HCT116 (cell line): ENCODE measurements around the gene POU2F3. TPM values are rescaled to one million over a fixed set of nuclear protein-coding genes. Genes with fewer than 3 reads are reported as not detected.
A peak's percentile ranks its signal among the peaks of the same experiment; 100 is the strongest.

Experiments used
- ATAC-seq: fragments of 200-7000 bp; cut with Tn5 transposase; 2 replicates; pipeline ENCODE4 v1.9.1; 2020; ENCODE audit warnings: mild to moderate bottlenecking, moderate library complexity
- BruUV-seq: library from RNA; stranded (reverse); fragments of 400-500 nt; replicated peaks from 2 replicates; lab custom pipeline; 2021; lab: Mats Ljungman, UMichigan
- CTCF ChIA-PET: fragments of 300-600 bp; sonication (Branson Sonifier 250); formaldehyde crosslinking; loops from one replicate; lab custom pipeline; 2021; ENCODE audit warnings: antibody characterized with exemption; lab: Charles Lee
- POLR2A ChIA-PET: fragments of 300-600, 350-600 bp; sonication (Branson Sonifier 250); formaldehyde crosslinking; loops from one replicate; lab custom pipeline; 2021; ENCODE audit warnings: antibody characterized with exemption; lab: Charles Lee
- RAD21 ChIA-PET, 2 experiments: fragments of 300-600 bp; sonication (Branson Sonifier 250); formaldehyde crosslinking; loops; one replicate each; lab custom pipeline; 2023; ENCODE audit warnings: low total read pairs in 2 of 2; ENCODE audit not compliant: uncharacterized antibody in 2 of 2, unreplicated experiment in 2 of 2, low non-redundant PET in 1 of 2; lab: Charles Lee
- DNase-seq: peaks from one replicate; pipeline ENCODE4 v3.0.0-alpha.2; 2010; ENCODE audit warnings: low read depth, low spot score
- H2AFZ ChIP-seq: fragments of 200-600 bp; shearing (Covaris generic), sonication (generic); 2 replicates; pipeline ENCODE4 v1.6.1; 2017; ENCODE audit warnings: low read depth, mixed run types, mixed read lengths, antibody characterized with exemption, low read length; ENCODE audit not compliant: poor library complexity, severe bottlenecking
- H3K27ac ChIP-seq: 2 replicates; pipeline ENCODE4 v1.5.1; 2012; ENCODE audit warnings: low read depth, low read length
- H3K27me3 ChIP-seq: fragments of 200-600 bp; sonication (generic); 2 replicates; pipeline ENCODE4 v1.6.1; 2016; ENCODE audit warnings: mixed run types, low read length, mixed read lengths; ENCODE audit not compliant: insufficient read depth
- H3K36me3 ChIP-seq, 2 experiments: fragments of 200-500 bp in 1 of 2; fragments of 200-600 bp in 1 of 2; sonication (Bioruptor generic) in 1 of 2; sonication (generic) in 1 of 2; 2 replicates each; pipeline versions ENCODE4 v1.5.1 to v1.6.1; 2014 to 2016; ENCODE audit warnings: low read length in 2 of 2, inconsistent platforms in 1 of 2, mixed read lengths in 1 of 2, mixed run types in 1 of 2; ENCODE audit not compliant: insufficient read depth in 2 of 2, control insufficient read depth in 1 of 2
- H3K4me1 ChIP-seq, 2 experiments: fragments of 200-600 bp in 1 of 2; sonication (generic) in 1 of 2; 2 replicates each; pipeline versions ENCODE4 v1.5.1 to v1.6.1; 2012 to 2017; ENCODE audit warnings: low read length in 2 of 2, inconsistent platforms in 1 of 2, mild to moderate bottlenecking in 1 of 2, mixed read lengths in 1 of 2, mixed run types in 1 of 2, moderate library complexity in 1 of 2; ENCODE audit not compliant: insufficient read depth in 2 of 2, control insufficient read depth in 1 of 2
- H3K4me2 ChIP-seq: fragments of 200-600 bp; sonication (generic); 2 replicates; pipeline ENCODE4 v1.6.1; 2017; ENCODE audit warnings: mixed run types, low read length, mixed read lengths
- H3K4me3 ChIP-seq, 2 experiments: fragments of 200-600 bp in 1 of 2; sonication (generic) in 1 of 2; replicated peaks in 1 of 2; 2 replicates each; pipeline ENCODE4 v1.5.1; 2011 to 2016; ENCODE audit warnings: low read length in 2 of 2, control low read depth in 1 of 2, low read depth in 1 of 2, mild to moderate bottlenecking in 1 of 2, mixed read lengths in 1 of 2, mixed run types in 1 of 2
- H3K79me2 ChIP-seq: fragments of 200-600 bp; sonication (generic); 2 replicates; pipeline ENCODE4 v1.6.1; 2017; ENCODE audit warnings: mild to moderate bottlenecking, mixed run types, low read length, moderate library complexity, mixed read lengths; ENCODE audit not compliant: insufficient read depth
- H3K9ac ChIP-seq: fragments of 200-600 bp; sonication (generic); 2 replicates; pipeline ENCODE4 v1.6.1; 2016; ENCODE audit warnings: low read length, mixed read lengths
- H3K9me2 ChIP-seq: fragments of 200-600 bp; sonication (generic), shearing (Covaris generic); 2 replicates; pipeline ENCODE4 v1.6.1; 2017; ENCODE audit warnings: mixed run types, mild to moderate bottlenecking, moderate library complexity; ENCODE audit not compliant: insufficient read depth
- H3K9me3 ChIP-seq, 2 experiments: fragments of 200-500 bp in 1 of 2; fragments of 200-600 bp in 1 of 2; sonication (Bioruptor generic) in 1 of 2; sonication (generic) in 1 of 2; 2 replicates each; pipeline ENCODE4 v1.6.1; 2014 to 2017; ENCODE audit warnings: low read length in 2 of 2, mixed read lengths in 2 of 2, inconsistent platforms in 1 of 2, low read depth in 1 of 2, mild to moderate bottlenecking in 1 of 2, mixed run types in 1 of 2, moderate library complexity in 1 of 2; ENCODE audit not compliant: control insufficient read depth in 1 of 2, insufficient read depth in 1 of 2
- H4K20me1 ChIP-seq: fragments of 200-600 bp; sonication (generic), shearing (Covaris generic); 2 replicates; pipeline ENCODE4 v1.6.1; 2017; ENCODE audit warnings: mixed run types, mild to moderate bottlenecking, moderate library complexity; ENCODE audit not compliant: insufficient read depth
- ATF3 ChIP-seq: IDR thresholded peaks from 2 replicates; pipeline ENCODE4 v1.6.1; 2012
- CTCF ChIP-seq, 3 experiments: fragments of 200-600 bp in 1 of 3; sonication (generic) in 1 of 3; IDR thresholded peaks in 2 of 3; conservative IDR thresholded peaks in 1 of 3; 2 replicates each; pipeline ENCODE4 v1.5.1; 2012 to 2017; ENCODE audit warnings: low read depth in 2 of 3, low read length in 2 of 3, antibody characterized with exemption in 1 of 3, borderline replicate concordance in 1 of 3, control low read depth in 1 of 3, mild to moderate bottlenecking in 1 of 3, mixed read lengths in 1 of 3, mixed run types in 1 of 3, moderate library complexity in 1 of 3; ENCODE audit not compliant: insufficient read depth in 1 of 3
- EZH2 ChIP-seq: fragments of 200-600 bp; sonication (generic); IDR thresholded peaks from 2 replicates; pipeline ENCODE4 v1.6.1; 2017; ENCODE audit warnings: antibody characterized with exemption, mixed run types
- MAX ChIP-seq: IDR thresholded peaks from 2 replicates; pipeline ENCODE4 v1.6.1; 2012
- POLR2A ChIP-seq: IDR thresholded peaks from 2 replicates; pipeline ENCODE4 v1.7.0; 2011; ENCODE audit warnings: borderline replicate concordance; ENCODE audit not compliant: insufficient read depth, insufficient read length; ENCODE audit errors: extremely low read depth
- RAD21 ChIP-seq: IDR thresholded peaks from 2 replicates; pipeline ENCODE4 v1.6.1; 2012; ENCODE audit warnings: low read depth, mild to moderate bottlenecking
- SP1 ChIP-seq: IDR thresholded peaks from 2 replicates; pipeline ENCODE4 v1.6.1; 2012; ENCODE audit warnings: low read depth
- SRF ChIP-seq: IDR thresholded peaks from 2 replicates; pipeline ENCODE4 v1.6.1; 2012; ENCODE audit warnings: low read depth
- intact Hi-C: fragments of 100-400 bp; cut with micrococcal nuclease; formaldehyde crosslinking; loops from 2 replicates; pipeline ENCODE4 v1.10.0; 2022
- total RNA-seq: library from RNA; stranded (reverse); gene quantifications from one replicate; pipeline ENCODE4 v1.2.1, GENCODE V29; 2021; ENCODE audit not compliant: unreplicated experiment

Gene POU2F3
- total RNA-seq, 1 experiment from 2014 or later = 0.15 TPM

- H3K27me3 ChIP-seq = no peaks in the 10 kb centered on the region
- ATAC-seq (no peak), DNase-seq (no peak)
- ChIA-PET CTCF (interaction anchor here (1.6 to 2.5 kb wide), 2 partner anchors 10 to 23 kb away, joined by 5 to 17 read pairs; partner anchors contain the start of gene ARHGEF12), RAD21 (no interaction called here), POLR2A (interaction anchor here (1.7 kb wide), 1 partner anchor 9 kb away, joined by 4 read pairs; no protein-coding TSS in a partner anchor)
- H3K9me3 ChIP-seq = no peaks in the 10 kb centered on the region
- H3K9ac ChIP-seq = peak overlapping the region; percentile 64
- peak overlapping the region; percentile 79; the same call in 1 of the 2 replicates for H3K27ac ChIP-seq
- H2AFZ ChIP-seq = no peak overlapping the region
- peak overlapping the region; percentile 64 to 67 for H3K4me3 ChIP-seq
- no peaks in the 10 kb centered on the region for H3K9me2 ChIP-seq
- no peaks in the 10 kb centered on the region for H3K36me3 ChIP-seq
- peaks cover 19 to 29% of the 10 kb centered on the region in 2 experiments for H3K4me1 ChIP-seq
- no peak for TF ChIP-seq POLR2A
- no peak for TF ChIP-seq ATF3
- TF ChIP-seq MAX = no peak
- TF ChIP-seq EZH2 = no peak
- TF ChIP-seq SP1 = no peak
- no peak for TF ChIP-seq CTCF (IDR thresholded peaks at IDR 0.05 in 2 of 3, conservative IDR thresholded peaks at IDR 0.05 in 1 of 3; ENCODE audit: borderline replicate concordance in 1 of 3, insufficient read depth in 1 of 3, low read depth in 2 of 3, low read length in 2 of 3)
- no peak for TF ChIP-seq SRF
- TF ChIP-seq RAD21 = no peak
- no peaks in the 10 kb centered on the region for H4K20me1 ChIP-seq
- peaks cover 20% of the 10 kb centered on the region for H3K79me2 ChIP-seq
- BruUV-seq = no TSS peak
- intact Hi-C loops = no loop called here
- H3K4me2 ChIP-seq = peak overlapping the region; percentile 71
These were observed 86.3 kb downstream of the POU2F3 start for GRCh38 chr11:120326228-120326627.
